Activated naive CD4-positive, alpha-beta T cell treated with anti-CD3 and anti-CD28 coated beads, Interleukin-2, amount 50 U/mL, for 24 hours (primary cell): ENCODE measurements around the gene ANKRD1.
A peak's percentile ranks its signal among the peaks of the same experiment; 100 is the strongest.
"Not testable (repeated sequence)": the region's sequence is repeated elsewhere in the genome, so short reads cannot be mapped to it uniquely, and the experiment has no call there.

ENCODE experiments used
- H3K27ac Mint-ChIP-seq: one replicate; pipeline ENCODE4 v1.8.0; 2021; ENCODE audit warnings: mild to moderate bottlenecking, mixed read lengths
- H3K27me3 Mint-ChIP-seq: one replicate; pipeline ENCODE4 v1.8.0; 2021; ENCODE audit warnings: mixed read lengths
- H3K36me3 Mint-ChIP-seq: one replicate; pipeline ENCODE4 v1.8.0; 2021; ENCODE audit warnings: mixed read lengths
- H3K4me1 Mint-ChIP-seq: one replicate; pipeline ENCODE4 v1.8.0; 2021; ENCODE audit warnings: mixed read lengths
- H3K4me3 Mint-ChIP-seq: one replicate; pipeline ENCODE4 v1.8.0; 2021; ENCODE audit warnings: mild to moderate bottlenecking, mixed read lengths
- H3K9me3 Mint-ChIP-seq: one replicate; pipeline ENCODE4 v1.8.0; 2021; ENCODE audit warnings: mixed read lengths

The ANKRD1 gene

DNA sequence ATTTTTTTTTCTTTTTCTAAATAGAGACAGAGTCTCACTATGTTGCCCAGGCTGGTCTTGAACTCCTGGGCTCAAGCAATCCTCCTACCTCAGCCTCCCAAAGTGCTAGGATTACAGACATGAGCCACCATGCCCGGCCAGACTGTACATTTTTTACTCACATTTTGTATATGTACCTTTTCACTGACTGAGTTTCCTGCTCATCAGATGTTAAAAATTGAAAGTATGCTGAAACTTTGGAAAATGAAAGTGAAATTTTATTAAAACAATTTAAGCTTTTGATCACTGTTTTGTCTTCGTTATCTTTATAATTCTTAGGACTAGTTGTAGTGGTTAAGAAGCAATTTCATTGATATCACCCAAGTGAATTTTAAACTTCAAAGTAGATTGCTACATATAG lies 24.0 kb downstream of the ANKRD1 start:
- Mint-ChIP-seq H3K27ac (peak overlapping the region; percentile 89), H3K4me3 (peak overlapping the region; percentile 38), H3K4me1 (peaks cover 38% of the 10 kb centered on the region), H3K36me3 (peaks cover 18% of the 10 kb centered on the region)
- not testable (repeated sequence) for H3K27me3 Mint-ChIP-seq, H3K9me3 Mint-ChIP-seq

- Mint-ChIP-seq H3K27me3 (no peaks in the 10 kb centered on the region), H3K4me1 (peaks cover 57% of the 10 kb centered on the region), H3K27ac (no peak overlapping the region), H3K9me3 (no peaks in the 10 kb centered on the region), H3K4me3 (no peak overlapping the region), H3K36me3 (peaks cover 22% of the 10 kb centered on the region)
Observed at GRCh38 chr10:90893190-90893589, 27.7 kb downstream of the ANKRD1 start.

- Mint-ChIP-seq H3K27me3 (no peaks in the 10 kb centered on the region), H3K4me3 (no peak overlapping the region), H3K36me3 (peaks cover 27% of the 10 kb centered on the region), H3K4me1 (peaks cover 39% of the 10 kb centered on the region), H3K27ac (no peak overlapping the region), H3K9me3 (no peaks in the 10 kb centered on the region)
Observed at GRCh38 chr10:90890347-90890746, 30.5 kb downstream of the ANKRD1 start.

DNA sequence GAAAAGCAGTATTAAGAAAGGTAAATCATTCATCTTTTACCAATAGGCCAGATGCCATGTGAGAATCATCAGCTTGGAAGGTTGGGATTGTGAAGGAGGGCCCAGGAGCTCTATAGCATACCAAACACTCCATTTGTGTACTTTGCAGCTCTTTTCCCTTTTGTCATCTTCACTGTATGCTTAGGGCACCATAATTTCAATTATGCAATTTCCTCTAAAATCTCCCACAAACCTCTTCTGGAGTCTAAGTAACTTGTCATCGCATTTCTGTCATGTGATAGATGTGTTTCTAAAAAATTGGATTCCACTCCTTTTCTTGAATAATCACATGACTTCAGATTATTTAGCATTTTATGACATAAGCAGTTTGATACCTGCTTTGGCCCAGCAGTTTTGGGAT lies 31.3 kb downstream of the ANKRD1 start:
- no peak overlapping the region for H3K4me3 Mint-ChIP-seq
- peaks cover 37% of the 10 kb centered on the region for H3K4me1 Mint-ChIP-seq
- H3K27ac Mint-ChIP-seq, result no peak overlapping the region
- peaks cover 26% of the 10 kb centered on the region for H3K36me3 Mint-ChIP-seq
- H3K9me3 Mint-ChIP-seq, result no peaks in the 10 kb centered on the region
- no peaks in the 10 kb centered on the region for H3K27me3 Mint-ChIP-seq

DNA sequence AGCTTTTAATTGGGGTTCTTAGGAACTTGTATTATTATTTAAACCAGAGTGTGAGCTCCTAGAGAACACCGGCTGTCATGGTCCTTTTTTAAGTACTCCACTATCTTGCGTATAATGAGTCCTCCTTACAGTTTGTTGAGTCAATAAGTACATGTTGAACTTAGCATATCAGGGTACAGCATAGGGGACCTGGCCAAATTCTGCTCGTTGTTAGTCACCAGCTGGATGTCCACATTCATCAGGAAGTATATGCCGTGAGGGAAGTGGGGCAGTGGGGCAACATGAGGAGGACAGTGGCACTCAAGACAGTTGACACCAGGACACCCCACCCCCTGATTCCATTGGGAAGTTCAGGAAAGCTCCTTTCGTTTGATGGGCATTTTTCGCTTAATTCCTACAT lies 32.5 kb downstream of the ANKRD1 start:
- H3K9me3 Mint-ChIP-seq, result no peaks in the 10 kb centered on the region
- H3K4me1 Mint-ChIP-seq, result peaks cover 30% of the 10 kb centered on the region
- no peaks in the 10 kb centered on the region for H3K27me3 Mint-ChIP-seq
- H3K4me3 Mint-ChIP-seq, result no peak overlapping the region
- no peak overlapping the region for H3K27ac Mint-ChIP-seq
- peaks cover 22% of the 10 kb centered on the region for H3K36me3 Mint-ChIP-seq

- Mint-ChIP-seq H3K27ac (no peak overlapping the region), H3K4me3 (no peak overlapping the region), H3K36me3 (peaks cover 24% of the 10 kb centered on the region), H3K9me3 (no peaks in the 10 kb centered on the region), H3K4me1 (peaks cover 28% of the 10 kb centered on the region), H3K27me3 (no peaks in the 10 kb centered on the region)
Observed at GRCh38 chr10:90887555-90887954, 33.3 kb downstream of the ANKRD1 start.

GRCh38 chr10:90885176-90885575 lies 35.7 kb downstream of the ANKRD1 start:
- H3K27me3 Mint-ChIP-seq, result no peaks in the 10 kb centered on the region
- peaks cover 17% of the 10 kb centered on the region for H3K36me3 Mint-ChIP-seq
- H3K4me1 Mint-ChIP-seq, result peaks cover 11% of the 10 kb centered on the region
- no peak overlapping the region for H3K4me3 Mint-ChIP-seq
- no peak overlapping the region for H3K27ac Mint-ChIP-seq
- no peaks in the 10 kb centered on the region for H3K9me3 Mint-ChIP-seq

GRCh38 chr10:90884431-90884830 lies 36.5 kb downstream of the ANKRD1 start:
- Mint-ChIP-seq H3K36me3 (peaks cover 18% of the 10 kb centered on the region), H3K27ac (no peak overlapping the region), H3K4me1 (peaks cover 10% of the 10 kb centered on the region), H3K27me3 (no peaks in the 10 kb centered on the region), H3K4me3 (no peak overlapping the region), H3K9me3 (no peaks in the 10 kb centered on the region)

- not testable (repeated sequence) for H3K27ac Mint-ChIP-seq, H3K27me3 Mint-ChIP-seq, H3K4me1 Mint-ChIP-seq, H3K9me3 Mint-ChIP-seq, H3K4me3 Mint-ChIP-seq
- H3K36me3 Mint-ChIP-seq, result peaks cover 16% of the 10 kb centered on the region
Observed at GRCh38 chr10:90880059-90880719, 40.7 kb downstream of the ANKRD1 start.

- peaks cover 10% of the 10 kb centered on the region for H3K4me1 Mint-ChIP-seq
- H3K27ac Mint-ChIP-seq, result peak overlapping the region; percentile 15
- peaks cover 16% of the 10 kb centered on the region for H3K36me3 Mint-ChIP-seq
- H3K27me3 Mint-ChIP-seq, result no peaks in the 10 kb centered on the region
- H3K9me3 Mint-ChIP-seq, result no peaks in the 10 kb centered on the region
- no peak overlapping the region for H3K4me3 Mint-ChIP-seq
Observed at GRCh38 chr10:90879062-90879461, 41.8 kb downstream of the ANKRD1 start.

GRCh38 chr10:90872648-90873020 lies 48.3 kb downstream of the ANKRD1 start:
- peaks cover 7% of the 10 kb centered on the region for H3K36me3 Mint-ChIP-seq
- H3K9me3 Mint-ChIP-seq, result no peaks in the 10 kb centered on the region
- peaks cover 30% of the 10 kb centered on the region for H3K4me1 Mint-ChIP-seq
- peak overlapping the region; percentile 91 for H3K27ac Mint-ChIP-seq
- peak overlapping the region; percentile 99 for H3K4me3 Mint-ChIP-seq
- peaks cover 10% of the 10 kb centered on the region for H3K27me3 Mint-ChIP-seq

GRCh38 chr10:90871766-90872647 lies 48.9 kb downstream of the ANKRD1 start, which contains the start of gene RPP30:
Gene RPP30, plus strand, starts transcription at chr10:90871974. Its CDS starts 13 bp downstream, at chr10:90871987.
- Mint-ChIP-seq H3K27ac (peak within 1 kb of the TSS; percentile 91), H3K9me3 (no peaks in the 10 kb centered on the region), H3K4me1 (peaks cover 30% of the 10 kb centered on the region), H3K36me3 (peaks cover 7% of the 10 kb centered on the region), H3K4me3 (peak within 1 kb of the TSS; percentile 99), H3K27me3 (peaks cover 11% of the 10 kb centered on the region)

GRCh38 chr10:90871279-90871765 lies 49.6 kb downstream of the ANKRD1 start:
- H3K9me3 Mint-ChIP-seq, result no peaks in the 10 kb centered on the region
- H3K27ac Mint-ChIP-seq, result peak overlapping the region; percentile 91
- H3K4me1 Mint-ChIP-seq, result peaks cover 30% of the 10 kb centered on the region
- peaks cover 4% of the 10 kb centered on the region for H3K36me3 Mint-ChIP-seq
- H3K27me3 Mint-ChIP-seq, result peaks cover 16% of the 10 kb centered on the region
- H3K4me3 Mint-ChIP-seq, result peak overlapping the region; percentile 99

GRCh38 chr10:90866050-90866598 lies 54.8 kb downstream of the ANKRD1 start:
- Mint-ChIP-seq H3K4me3 (no peak overlapping the region), H3K36me3 (no peaks in the 10 kb centered on the region), H3K4me1 (no peaks in the 10 kb centered on the region), H3K27me3 (peaks cover 34% of the 10 kb centered on the region), H3K9me3 (no peaks in the 10 kb centered on the region), H3K27ac (no peak overlapping the region)

- H3K9me3 Mint-ChIP-seq, result no peaks in the 10 kb centered on the region
- no peaks in the 10 kb centered on the region for H3K36me3 Mint-ChIP-seq
- peaks cover 35% of the 10 kb centered on the region for H3K27me3 Mint-ChIP-seq
- no peak overlapping the region for H3K27ac Mint-ChIP-seq
- no peak overlapping the region for H3K4me3 Mint-ChIP-seq
- no peaks in the 10 kb centered on the region for H3K4me1 Mint-ChIP-seq
Observed at GRCh38 chr10:90865401-90865800, 55.5 kb downstream of the ANKRD1 start.
